Left hindlimb (tissue), 1 donor: ENCODE results near the gene CDK2AP2.
A peak's percentile ranks its signal among the peaks of the same experiment; 100 is the strongest.
"Not testable (repeated sequence)": the region's sequence is repeated elsewhere in the genome, so short reads cannot be mapped to it uniquely, and the experiment has no call there.

Experiments
- DNase-seq: peaks from one replicate; pipeline ENCODE4 v3.0.0-alpha.2; 2018

The CDK2AP2 gene, protein sequence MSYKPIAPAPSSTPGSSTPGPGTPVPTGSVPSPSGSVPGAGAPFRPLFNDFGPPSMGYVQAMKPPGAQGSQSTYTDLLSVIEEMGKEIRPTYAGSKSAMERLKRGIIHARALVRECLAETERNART

DNA sequence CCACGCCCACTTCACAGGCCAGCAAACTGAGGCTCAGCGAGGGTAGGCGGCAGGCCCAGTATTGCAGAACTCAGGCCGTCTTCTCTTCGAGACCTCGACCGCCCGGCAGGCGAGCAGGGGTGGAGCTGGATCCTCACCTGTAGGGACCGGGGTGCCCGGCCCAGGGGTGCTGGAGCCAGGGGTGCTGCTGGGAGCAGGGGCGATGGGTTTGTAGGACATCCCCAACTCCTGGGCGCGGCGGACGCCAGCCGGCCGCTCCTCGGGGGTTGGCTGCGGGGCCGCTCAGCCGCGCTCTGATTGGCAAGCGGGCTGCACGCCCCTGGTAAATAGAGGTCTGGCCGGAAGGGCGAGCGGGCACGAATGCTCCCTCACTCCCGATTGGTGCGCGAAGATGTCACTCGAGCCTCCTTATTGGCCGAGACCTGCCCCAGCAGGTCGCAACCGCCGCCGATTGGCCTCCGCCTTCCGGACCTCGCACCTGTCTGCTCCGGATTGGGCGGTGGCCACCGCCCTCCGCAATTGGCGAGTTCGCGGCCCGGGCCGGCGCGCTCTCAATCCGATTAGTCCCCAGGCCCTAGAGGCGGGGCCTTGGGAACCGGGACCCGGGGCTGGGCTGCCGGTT, at the start of gene CDK2AP2:
CDK2AP2 (minus strand) TSS at position 299 of the 622 bp plus-strand sequence; CDS start at position 219, 80 bp downstream.
- peak; percentile 96 for DNase-seq

DNA sequence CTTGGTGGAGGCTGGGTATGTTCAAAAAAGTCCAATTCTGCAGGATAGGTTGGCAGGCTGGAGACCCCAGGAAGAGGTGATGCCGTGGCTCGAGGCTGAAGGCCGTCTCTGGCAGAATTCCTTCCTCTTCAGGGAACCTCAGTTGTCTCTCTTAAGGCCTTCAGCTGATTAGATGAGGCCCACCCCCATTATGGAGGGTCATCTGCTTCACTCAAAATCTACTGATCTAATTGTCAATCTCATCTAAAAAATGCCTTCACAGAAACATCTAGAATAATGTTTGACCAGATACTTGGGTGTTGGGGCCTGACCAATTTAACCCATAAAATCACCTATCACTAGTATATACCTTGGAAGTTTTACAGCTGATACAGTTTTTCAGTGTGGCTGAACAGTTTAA, 48.3 kb upstream of the CDK2AP2 start:
- DNase-seq: no peak

DNA sequence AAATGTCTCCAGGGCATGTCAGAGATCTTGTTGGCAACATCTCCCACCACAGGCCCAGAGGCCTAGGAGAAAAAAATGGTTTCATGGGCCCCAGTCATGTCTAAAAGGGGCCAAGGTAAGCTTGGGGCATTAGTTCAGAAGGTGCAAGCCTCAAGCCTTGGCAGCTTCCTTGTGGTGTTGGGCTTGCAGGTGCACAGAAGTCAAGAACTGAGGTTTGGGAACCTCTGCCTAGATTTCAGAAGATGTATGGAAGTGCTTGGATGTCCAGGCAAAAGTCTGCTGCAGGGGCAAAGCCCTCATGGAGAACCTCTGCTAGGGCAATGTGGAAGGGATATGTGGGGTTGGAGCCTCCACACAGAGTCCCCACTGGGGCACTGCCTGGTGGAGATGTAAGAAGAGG, 43.7 kb upstream of the CDK2AP2 start:
- not testable (repeated sequence) for DNase-seq

DNA sequence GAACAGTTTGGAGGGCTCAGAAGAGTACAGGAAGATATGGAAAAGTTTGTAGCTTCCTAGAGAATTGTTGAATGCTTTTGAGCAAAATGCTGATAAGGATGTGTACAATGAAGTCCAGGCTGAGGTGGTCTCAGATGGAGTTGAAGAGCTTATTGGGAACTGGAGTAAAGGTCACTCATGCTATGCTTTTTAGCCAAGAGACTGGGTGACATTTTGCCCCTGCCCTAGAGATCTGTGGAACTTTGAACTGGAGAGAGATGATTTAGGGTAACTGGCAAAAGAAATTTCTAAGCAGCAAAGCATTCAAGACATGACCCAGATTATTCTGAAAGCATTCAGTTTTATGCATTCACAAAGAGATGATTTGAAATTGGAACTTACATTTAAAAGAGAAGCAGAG, 43.2 kb upstream of the CDK2AP2 start:
- no peak for DNase-seq

DNA sequence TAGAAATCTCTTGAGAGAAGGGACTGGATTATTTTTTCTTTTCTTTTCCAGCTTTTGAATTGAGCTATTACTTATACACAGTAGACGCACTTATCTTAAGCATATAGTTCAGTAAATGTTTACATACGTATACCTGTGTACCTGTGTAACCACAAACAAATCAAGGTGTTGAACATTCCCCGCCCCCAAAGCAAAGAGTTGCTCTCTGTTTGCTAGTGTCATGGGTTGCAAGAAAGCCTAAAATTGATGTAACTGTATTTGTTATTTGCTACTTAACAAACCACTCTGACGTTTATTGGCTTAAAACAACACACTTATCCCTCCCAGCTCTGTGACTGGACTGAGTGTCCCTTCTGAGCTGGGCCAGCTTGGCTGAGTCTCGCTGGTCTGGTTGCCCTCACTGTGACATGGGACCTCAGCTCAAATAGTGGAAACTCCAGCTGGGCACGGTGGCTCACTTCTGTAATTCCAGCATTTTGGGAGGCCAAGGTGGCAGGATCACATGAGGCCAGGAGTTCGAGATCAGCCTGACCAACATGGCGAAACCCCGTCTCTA, 40.7 kb upstream of the CDK2AP2 start:
- no peak for DNase-seq

DNA sequence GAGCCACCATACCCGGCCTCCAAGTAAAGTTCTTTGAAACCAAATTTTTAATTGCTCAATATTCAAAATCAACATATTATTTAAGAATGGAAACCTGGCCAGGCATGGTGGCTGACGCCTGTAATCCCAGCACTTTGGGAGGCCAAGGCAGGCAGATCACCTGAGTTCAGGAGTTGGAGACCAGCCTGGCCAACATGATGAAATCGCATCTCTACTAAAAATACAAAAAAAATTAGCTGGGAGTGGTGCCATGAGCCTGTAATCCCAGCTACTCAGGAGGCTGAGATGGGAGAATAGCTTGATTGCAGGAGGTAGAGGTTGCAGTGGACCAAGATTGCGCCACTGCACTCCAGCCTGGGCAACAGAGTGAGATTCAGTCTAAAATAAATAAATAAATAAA, 40.1 kb upstream of the CDK2AP2 start:
- not testable (repeated sequence) for DNase-seq

DNA sequence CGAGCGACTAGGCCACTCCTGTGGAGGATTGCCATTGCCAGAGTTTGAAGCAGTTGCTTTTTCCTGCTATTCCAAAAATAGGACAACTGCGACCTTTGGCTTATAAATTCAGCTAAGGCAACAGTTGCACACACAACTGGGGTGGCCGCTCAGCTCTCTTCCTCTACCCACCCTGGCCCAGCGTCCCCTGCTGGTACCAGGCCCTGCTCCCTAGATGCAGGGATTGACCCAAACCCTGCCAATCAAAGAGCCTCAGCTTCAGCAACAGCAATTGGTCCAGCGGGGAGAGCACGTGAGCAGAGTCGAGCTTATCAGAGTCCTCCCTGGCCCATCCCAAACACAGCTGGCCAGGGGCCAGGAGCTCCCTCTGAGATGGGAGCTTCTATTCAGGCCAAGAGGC, 37.3 kb upstream of the CDK2AP2 start:
- no peak for DNase-seq

DNA sequence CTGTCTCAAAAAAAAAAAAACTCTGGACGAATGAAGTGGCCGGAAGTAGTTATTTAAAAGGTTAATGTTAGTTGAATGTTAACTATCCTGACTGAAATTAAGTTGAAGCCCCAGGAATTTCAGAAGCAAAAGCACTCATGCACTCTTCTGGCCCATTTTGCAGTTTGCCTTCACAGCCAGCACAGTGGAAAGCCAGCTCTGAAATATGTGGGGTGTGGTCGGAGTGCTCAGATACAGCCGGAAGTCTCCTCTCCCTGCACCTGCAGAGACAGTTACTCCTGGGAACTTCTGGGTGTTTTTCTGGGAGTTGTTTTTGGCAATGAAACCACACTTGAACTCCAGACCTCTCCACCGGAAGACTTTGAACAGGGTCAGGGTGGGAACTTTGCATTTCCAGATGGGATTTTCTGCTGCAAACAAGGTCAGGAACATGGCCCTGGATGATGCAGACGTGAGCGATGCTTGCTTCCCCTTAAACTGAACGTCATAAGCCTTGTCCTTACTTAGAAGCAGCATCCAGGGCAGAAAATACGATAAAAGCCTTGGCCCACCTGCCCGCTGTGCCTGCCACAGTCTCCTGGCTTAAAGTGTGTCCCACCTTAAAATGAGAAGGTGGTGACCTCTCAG, 36.8 kb upstream of the CDK2AP2 start:
- no peak for DNase-seq

DNA sequence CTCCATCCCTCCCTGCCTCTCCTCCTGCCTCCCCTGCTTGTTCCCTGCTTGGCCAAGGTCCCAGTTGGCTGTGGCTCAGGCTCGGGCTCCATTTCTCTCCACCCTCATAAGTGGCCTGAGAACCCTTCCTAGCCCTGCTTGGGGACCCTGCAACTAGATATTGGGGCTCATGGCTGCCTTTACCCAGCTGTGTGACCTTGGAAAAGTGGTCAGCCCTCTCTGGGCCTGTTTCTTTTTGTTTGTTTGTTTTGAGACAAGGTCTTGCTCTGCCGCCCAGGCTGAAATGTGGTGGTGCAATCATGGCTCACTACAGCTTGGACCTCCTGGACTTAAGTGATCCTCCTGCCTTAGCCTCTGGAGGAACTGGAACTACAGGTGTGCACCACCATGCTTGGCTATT, 35.6 kb upstream of the CDK2AP2 start:
- DNase-seq: no peak

DNA sequence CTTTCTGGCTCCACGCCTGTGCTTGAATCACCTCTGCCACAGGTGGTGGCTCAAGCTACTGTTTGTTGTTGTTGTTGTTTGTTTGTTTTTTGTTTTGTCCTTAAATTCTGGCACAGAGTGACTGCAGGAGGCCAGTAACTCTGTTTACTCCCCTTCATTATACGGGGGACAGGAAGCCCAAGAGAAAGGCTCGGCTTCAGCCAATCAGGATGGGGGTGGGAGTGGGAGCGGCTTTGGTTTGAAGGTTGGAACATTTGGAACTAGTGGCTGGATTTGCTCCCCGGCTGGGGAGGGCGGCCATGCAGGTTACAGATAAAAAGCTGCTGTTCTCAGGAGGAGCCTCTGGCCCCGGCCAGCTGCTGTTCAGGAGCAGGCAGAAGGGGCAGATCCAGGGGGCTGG, 35.0 kb upstream of the CDK2AP2 start:
- no peak for DNase-seq

DNA sequence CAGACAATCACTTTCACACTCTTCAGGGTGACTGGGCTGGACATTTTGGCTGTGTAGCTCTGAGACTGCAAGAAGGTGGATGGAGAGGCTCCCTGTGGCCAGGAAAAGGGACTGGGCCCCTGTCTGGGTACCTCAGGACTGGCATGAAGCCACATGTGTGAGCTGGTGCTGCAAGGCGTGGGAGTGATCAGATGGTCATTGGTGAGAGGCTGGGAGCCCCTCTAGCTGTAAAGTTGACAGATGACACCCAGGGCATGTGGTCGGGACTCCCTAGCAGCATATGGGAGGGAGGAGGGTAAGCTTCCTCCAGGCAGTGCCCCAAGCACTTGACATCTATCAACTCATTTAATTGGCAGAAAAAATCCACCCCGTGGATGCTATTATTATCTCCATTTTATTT, 34.2 kb upstream of the CDK2AP2 start:
- DNase-seq: no peak

DNA sequence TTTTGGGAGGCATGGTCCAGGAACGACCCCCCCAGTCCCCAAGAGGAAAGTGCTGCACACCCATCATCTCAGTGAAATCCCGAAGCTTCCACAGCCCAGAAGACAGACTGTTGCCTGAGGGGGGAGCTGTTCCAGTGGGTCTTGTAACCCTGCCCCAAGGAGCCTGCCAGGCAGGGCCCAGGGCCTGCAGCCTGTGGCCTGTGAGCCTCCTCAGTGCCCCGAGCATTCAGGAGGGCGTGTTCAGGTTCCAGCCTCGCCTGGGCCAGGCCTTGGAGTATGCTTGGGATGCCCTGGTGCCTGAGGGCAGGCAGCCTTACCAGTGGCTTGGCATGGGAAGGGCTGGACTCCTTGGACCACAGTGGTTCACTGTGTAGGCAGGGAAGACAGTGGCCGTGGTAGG, 33.2 kb upstream of the CDK2AP2 start:
- DNase-seq: no peak

DNA sequence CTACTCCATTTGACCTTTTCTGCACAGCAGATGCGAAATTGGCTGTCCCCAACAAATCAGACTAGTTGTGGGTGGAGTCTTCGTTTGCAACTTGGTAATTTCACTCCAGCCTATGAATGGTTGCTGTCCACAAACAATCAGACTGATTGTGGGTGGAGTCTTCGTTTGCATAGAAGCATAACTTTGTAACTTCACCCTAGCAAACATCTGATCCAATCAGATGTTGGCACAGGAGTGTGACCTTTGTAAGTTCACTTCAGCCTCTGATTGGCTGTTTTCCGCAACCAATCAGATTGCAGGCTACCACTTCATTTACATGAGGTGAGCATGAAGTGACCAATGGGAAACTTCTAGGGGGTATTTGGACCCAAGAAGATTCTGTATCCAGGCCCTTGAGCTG, 31.6 kb upstream of the CDK2AP2 start:
- DNase-seq: no peak

DNA sequence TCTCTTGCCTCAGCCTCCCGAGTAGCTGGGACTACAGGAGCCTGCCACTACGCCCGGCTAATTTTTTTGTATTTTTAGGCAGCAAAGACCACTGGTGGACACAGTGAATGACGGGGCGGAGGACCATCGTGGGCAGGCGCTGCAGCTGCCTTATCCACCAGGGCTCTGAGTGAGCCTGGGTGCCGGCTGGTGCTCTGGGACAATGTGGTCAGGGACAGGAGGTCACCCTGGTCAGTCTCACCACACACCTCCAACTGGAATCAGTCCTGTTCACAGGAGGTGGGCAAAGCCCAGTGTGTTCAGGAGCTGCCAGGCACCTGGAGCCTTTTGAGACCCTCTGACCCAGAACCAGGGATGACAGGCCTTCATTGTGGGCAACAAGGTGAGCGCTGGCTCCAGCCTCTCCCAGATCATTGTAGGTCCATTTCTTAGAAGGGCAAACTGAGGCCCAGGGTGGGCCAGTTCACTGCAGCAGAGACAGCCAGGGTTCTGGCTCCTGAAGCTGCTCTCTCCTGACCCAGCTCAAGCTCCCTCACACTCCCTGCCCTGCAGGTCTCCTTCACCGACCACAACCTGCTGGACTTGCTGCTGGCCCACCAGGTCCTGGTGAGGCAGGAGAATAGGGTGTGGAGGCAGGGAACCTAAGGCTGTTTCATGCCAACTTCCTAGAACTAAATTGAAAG, 31.0 kb upstream of the CDK2AP2 start:
- no peak for DNase-seq

DNA sequence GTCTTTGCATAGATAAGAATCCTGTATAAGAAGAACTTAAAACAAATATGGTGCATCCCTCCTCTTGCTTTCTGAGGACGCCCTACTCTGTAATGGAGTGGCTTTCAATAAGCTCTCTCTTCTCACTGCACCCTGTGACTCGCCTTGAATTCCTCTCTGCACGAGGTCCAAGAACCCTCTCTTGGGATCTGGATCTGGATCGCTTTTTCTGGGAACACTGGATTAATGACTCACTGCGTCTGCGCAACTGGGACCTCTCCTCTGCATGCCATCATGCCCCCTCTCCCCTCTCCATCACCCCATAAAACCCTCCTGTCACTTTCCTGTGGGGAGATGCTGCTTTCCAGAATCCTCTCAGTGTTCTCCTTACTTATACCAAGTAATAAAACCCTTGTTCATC, 30.3 kb upstream of the CDK2AP2 start:
- DNase-seq: no peak

DNA sequence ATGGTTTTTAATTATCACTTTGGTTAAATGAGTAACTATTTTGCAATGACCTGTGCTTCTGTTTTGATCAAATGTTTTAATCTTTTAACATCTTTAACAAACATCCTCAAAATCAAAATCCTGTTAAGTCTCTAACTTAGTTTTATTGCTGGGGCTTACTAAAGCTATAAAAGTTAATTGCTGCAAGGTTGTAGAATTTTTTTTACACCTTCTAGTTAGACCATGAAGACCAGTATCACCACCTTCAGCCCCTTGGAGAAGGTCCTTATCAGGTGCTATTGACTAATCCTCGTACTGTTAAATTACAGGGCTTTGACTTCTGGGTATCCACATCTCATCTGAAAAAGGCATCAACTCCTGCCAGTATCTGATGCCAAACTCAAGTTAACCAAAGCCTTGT, 27.6 kb upstream of the CDK2AP2 start:
- DNase-seq: no peak

DNA sequence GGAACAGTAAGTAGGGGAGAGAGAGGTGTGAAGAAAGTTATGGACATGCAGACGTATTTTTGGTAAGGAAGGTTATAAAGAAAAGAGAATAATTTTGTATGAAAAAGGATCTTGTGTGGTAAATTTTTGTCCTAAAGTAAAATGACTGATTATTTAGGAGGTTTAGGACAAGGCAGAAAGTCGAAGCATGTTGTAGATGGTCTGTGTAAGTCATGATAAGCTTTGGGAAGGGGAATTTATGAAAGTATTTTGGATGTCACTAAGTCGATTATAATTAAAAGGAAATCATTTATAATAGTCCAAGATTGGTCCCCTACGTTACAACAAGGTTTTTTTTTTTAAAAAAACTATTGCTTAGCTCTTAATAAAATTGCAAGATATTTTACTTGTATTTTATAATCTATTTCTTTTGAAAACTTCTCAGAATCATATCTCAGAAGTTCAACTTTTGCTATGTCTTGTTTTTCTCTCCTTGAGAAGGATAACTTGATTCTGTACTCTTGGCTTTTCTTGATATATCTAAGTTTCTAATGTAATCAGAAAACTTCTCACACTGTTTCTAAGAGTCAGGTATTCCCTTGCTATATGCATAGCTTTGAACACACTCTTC, 26.2 kb upstream of the CDK2AP2 start:
- no peak for DNase-seq

DNA sequence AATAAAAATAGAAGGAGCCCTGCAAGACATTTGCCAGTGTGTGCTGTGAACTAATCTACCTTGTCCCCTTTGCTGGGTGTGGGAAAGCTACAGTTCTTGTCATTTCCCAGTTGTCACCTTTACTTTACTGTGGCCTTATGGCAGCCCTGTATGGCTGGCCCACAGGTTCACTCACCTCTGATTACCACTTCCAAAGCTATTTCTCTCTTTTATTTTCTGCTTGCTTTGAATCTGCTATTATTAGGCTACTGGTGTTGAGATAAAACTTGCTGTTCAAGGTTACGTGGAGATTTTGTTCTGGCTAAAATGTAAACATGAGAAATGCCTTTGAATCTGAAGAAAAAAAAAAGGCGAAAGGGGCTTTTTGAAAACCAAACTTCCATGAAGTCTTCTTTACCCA, 24.9 kb upstream of the CDK2AP2 start:
- DNase-seq: no peak

DNA sequence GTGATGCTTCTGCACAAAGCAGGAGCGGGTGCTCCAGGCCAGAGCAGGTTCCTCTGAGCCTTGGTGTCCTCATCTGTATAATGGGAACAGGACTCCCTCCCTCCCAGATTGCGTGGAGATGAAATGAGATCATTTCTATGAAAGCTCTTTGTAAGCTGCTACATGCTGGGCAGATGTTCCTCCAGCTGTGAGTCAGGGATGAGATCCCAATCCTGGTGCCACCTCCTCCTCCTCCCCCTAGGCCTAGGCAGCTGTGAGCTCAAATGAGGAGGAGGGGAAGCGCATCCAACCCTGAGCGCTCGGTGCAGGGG, 22.3 kb upstream of the CDK2AP2 start:
- no peak for DNase-seq

DNA sequence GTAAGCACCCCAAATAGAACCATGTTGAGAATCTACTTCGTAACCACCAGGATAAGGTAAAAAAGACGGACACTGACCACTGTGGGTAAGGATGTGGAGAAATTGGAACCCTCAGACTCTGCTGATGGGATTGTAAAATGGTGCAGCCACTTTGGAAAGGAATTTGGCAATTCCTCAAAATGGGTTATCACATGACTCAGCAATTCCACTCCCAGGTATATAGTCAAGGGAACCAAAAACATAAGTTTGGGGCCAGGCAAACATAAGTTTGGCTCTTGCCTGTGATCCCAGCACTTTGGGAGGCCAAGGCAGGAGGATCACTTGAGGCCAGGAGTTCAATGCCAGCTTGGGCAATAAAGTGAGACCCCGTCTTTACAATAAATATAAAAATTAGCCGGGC, 20.4 kb upstream of the CDK2AP2 start:
- no peak for DNase-seq

DNA sequence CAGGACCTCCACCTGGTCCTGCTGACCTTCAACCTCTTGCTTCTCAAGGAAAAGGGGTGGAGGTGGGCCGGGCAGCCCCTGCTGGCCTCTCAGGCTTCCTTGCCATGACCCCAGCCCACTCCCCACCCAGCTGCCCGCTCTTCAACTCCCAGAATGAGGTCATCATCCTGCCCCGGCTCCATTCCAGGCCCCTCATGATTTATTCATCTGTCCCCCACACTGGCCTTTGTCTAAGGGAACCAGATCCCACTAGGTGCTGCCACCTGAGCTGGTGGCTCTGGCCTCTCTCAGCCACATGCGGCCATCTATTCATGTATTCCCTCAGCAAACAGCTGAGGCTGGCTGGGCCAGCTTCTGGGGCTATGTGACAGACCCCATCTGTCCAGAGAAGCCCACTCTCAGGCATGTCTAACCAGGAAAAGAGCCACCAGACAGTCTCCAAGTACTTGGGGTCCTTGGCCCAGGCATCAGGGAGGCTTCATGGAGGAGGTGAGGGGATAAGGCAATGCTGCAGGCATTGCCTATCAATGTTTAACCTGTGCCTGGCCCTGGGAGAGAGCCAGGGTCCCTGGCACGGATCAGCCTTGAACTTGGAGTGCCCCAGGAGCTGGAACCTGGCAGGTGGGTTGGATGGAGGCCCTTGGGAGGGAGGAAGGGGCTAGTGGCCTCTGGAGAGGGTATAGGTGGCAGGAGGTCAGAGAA, 17.5 kb upstream of the CDK2AP2 start:
- no peak for DNase-seq

DNA sequence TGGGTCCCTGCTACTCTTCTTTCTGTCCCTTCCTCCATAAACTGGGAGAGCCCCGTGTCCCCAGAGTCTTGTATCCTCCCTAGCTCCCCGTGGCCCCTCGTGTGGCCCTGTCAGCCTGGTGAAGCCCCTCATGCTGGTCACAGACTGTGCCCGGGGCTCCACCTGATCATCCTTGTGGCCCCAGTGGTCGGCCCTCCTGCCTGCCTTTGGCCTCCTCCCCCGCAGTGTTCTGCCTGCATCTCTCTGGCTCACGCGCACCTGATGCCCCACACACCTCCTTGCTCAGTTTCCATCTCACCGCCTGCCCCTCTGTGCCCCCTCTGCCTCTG, 16.5 kb upstream of the CDK2AP2 start:
- DNase-seq: no peak
